Type B pancreatic cell (in vitro differentiated cells): ENCODE results near the gene BCKDK. TPM values are rescaled to one million over a fixed set of nuclear protein-coding genes. Genes with fewer than 3 reads are reported as not detected.
A peak's percentile ranks its signal among the peaks of the same experiment; 100 is the strongest.

ENCODE experiments used
- DNase-seq: peaks from one replicate; pipeline ENCODE4 v3.0.0; 2021; ENCODE audit warnings: mixed read lengths; ENCODE audit not compliant: unreplicated experiment; ENCODE audit errors: extremely low spot score
- H3K27ac Mint-ChIP-seq: 2 replicates; pipeline ENCODE4 v1.8.0; 2021; ENCODE audit warnings: mild to moderate bottlenecking, mixed read lengths
- H3K27me3 Mint-ChIP-seq: 2 replicates; pipeline ENCODE4 v1.8.0; 2021; ENCODE audit warnings: mixed read lengths
- H3K36me3 Mint-ChIP-seq: 2 replicates; pipeline ENCODE4 v1.8.0; 2021; ENCODE audit warnings: mixed read lengths
- H3K4me1 Mint-ChIP-seq: one replicate; pipeline ENCODE4 v1.8.0; 2021; ENCODE audit warnings: mixed read lengths; ENCODE audit not compliant: unreplicated experiment
- H3K4me3 Mint-ChIP-seq: 2 replicates; pipeline ENCODE4 v1.8.0; 2021; ENCODE audit warnings: mild to moderate bottlenecking, mixed read lengths
- H3K9me3 Mint-ChIP-seq: 2 replicates; pipeline ENCODE4 v1.8.0; 2021; ENCODE audit warnings: mixed read lengths
- total RNA-seq: library from RNA; stranded (reverse); gene quantifications from 2 replicates; pipeline ENCODE4 v1.2.1, GENCODE V29; 2021; ENCODE audit warnings: low replicate concordance
- TF ChIP-seq, protein P1 (sequence below): fragments of 200-600 bp; sonication (generic); conservative IDR thresholded peaks from 2 replicates; pipeline ENCODE4 v1.5.0; 2021; ENCODE audit warnings: antibody characterized with exemption, mild to moderate bottlenecking

The BCKDK gene
- total RNA-seq, 1 donor from 2014 or later: 44.5 TPM

DNA sequence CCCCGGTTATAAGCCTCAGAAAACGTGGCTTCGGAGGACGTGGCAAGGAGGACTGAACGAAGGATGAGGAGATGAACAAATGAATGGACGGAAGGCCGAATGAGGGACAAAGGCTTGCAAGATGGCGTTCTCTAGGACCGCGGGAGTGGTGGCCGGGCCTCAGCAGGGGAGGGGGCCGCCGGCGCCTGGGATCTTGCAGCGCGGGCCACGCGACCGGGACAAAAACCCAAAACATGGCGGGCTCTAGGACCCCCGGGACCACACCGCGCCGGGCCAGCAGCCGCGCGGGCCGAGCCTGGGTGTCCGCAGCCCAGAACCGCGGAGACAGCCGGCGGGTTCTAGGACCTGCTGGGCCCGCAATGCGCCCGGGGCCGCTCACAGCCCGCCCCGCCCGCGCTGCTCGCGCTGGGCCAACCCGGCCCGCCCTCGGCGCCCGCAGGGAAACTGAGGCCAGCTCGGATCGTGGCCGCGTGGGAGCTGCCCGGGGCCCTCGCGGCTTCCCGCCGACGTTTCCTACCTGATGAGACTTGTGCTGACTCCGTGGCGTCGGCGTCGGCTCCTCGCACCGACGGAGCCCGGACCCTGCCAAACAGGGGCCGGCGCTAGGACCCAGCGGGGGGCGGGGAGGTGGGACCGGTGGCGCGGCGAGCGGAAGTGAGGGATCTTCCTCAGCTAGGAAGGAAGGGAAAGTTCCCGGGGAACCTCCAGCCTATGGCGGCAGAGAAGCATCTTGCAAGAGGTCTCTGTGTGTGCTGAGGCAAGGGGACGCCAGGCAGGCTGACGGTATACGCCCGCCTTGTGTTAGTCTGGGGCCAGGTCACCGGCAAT is 34.8 kb upstream of the BCKDK start:
- TF ChIP-seq, protein P1, sequence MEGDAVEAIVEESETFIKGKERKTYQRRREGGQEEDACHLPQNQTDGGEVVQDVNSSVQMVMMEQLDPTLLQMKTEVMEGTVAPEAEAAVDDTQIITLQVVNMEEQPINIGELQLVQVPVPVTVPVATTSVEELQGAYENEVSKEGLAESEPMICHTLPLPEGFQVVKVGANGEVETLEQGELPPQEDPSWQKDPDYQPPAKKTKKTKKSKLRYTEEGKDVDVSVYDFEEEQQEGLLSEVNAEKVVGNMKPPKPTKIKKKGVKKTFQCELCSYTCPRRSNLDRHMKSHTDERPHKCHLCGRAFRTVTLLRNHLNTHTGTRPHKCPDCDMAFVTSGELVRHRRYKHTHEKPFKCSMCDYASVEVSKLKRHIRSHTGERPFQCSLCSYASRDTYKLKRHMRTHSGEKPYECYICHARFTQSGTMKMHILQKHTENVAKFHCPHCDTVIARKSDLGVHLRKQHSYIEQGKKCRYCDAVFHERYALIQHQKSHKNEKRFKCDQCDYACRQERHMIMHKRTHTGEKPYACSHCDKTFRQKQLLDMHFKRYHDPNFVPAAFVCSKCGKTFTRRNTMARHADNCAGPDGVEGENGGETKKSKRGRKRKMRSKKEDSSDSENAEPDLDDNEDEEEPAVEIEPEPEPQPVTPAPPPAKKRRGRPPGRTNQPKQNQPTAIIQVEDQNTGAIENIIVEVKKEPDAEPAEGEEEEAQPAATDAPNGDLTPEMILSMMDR: no peak
- H3K36me3 Mint-ChIP-seq: peaks cover 11% of the 10 kb centered on the region
- no peaks in the 10 kb centered on the region for H3K9me3 Mint-ChIP-seq
- H3K27ac Mint-ChIP-seq: peak overlapping the region; percentile 97
- peaks cover 21% of the 10 kb centered on the region for H3K4me1 Mint-ChIP-seq
- H3K27me3 Mint-ChIP-seq: no peaks in the 10 kb centered on the region
- peak; percentile 92 for DNase-seq
- H3K4me3 Mint-ChIP-seq: peak overlapping the region; percentile 98

DNA sequence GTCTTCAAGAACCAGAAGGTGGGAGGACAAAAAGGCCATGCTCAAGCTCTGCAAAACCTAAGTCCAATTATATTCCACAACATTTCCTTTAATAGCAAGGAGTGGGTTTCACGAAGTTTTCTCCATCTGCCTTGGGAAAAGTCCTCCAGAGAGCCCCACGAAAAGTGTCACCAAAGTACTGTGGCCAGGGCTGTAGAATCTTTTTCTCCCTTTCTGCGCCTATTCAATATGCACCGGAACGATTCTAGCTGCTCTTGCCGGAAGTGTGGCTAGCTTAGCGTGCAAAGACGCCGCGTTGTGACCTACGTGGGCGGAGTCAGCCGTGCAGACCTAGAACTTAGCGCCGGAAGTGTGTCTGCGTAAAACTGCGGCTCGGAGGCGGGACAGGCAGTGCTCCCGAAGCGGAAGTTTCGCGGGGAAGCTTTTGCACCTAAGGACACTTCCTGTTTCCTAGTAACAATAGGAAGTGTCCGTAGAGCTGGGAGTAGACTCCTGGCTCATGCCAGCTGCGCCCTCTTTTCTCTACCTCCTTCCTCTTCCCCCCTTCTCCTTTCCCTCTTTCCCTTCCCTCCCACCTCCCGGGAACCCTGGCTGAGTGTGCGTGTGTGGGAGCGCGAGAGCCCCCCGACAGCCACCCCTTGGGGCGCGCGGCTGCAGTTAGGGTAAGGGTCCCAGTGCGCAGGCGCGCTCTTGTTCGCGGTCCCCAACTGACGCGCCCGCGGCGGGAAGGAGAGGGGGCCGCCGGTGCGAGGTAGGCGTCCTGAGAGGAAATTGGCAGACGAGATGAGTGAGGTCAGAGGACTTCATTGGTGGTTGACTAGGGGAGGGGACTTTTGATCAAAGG is 34.0 kb upstream of the BCKDK start, which contains the start of the genes ZNF646 and ZNF668:
Gene ZNF646 (plus strand): TSS at position 453 of the 844 bp plus-strand sequence. CDS start 1,903 bp downstream, outside the sequence.
Gene ZNF668 (minus strand): TSS at position 271 of the 844 bp plus-strand sequence. CDS start 9,781 bp downstream, outside the sequence.
- TF ChIP-seq, protein P1: no peak
- H3K9me3 Mint-ChIP-seq: no peaks in the 10 kb centered on the region
- H3K4me1 Mint-ChIP-seq: peaks cover 21% of the 10 kb centered on the region
- peaks cover 11% of the 10 kb centered on the region for H3K36me3 Mint-ChIP-seq
- H3K27ac Mint-ChIP-seq: peak within 1 kb of the TSS; percentile 97
- no peaks in the 10 kb centered on the region for H3K27me3 Mint-ChIP-seq
- peak within 1 kb of the TSS; percentile 98 for H3K4me3 Mint-ChIP-seq
- DNase-seq: peak; percentile 97

DNA sequence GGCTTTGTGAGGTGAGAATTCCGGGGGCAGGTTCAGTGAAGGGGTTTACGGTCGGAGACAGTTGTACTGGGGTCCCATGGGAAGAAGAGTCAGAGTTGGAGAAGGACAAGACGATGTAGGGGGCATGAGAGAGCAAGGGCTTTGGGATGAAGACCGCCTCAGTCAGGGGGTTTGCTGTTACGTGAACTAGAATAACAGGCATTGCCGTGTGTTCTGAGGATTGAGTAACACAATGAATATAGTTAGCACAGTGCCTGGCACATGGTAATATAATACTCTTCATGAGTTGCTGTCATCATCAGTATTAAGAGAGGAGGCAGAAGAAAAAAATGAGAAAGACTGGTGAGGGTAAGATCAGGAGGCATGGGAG is 33.4 kb upstream of the BCKDK start:
- TF ChIP-seq, protein P1: no peak
- no peak for DNase-seq
- Mint-ChIP-seq H3K4me3 (peak overlapping the region; percentile 98), H3K4me1 (peaks cover 21% of the 10 kb centered on the region), H3K36me3 (peaks cover 11% of the 10 kb centered on the region), H3K27me3 (no peaks in the 10 kb centered on the region), H3K27ac (peak overlapping the region; percentile 95), H3K9me3 (no peaks in the 10 kb centered on the region)

DNA sequence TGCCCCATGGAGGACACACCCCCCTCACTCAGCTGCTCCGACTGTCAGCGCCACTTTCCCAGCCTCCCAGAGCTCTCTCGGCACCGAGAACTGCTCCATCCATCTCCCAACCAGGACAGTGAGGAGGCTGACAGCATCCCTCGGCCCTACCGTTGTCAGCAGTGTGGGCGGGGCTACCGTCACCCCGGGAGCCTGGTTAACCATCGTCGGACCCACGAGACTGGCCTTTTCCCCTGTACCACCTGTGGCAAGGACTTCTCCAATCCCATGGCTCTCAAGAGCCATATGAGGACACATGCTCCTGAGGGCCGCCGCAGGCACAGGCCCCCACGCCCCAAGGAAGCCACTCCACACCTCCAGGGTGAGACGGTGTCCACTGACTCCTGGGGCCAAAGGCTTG is 31.9 kb upstream of the BCKDK start:
- peaks cover 21% of the 10 kb centered on the region for H3K4me1 Mint-ChIP-seq
- DNase-seq: no peak
- H3K36me3 Mint-ChIP-seq: peaks cover 11% of the 10 kb centered on the region
- H3K9me3 Mint-ChIP-seq: no peaks in the 10 kb centered on the region
- TF ChIP-seq, protein P1: no peak
- H3K27ac Mint-ChIP-seq: no peak overlapping the region
- H3K4me3 Mint-ChIP-seq: peak overlapping the region; percentile 75
- no peaks in the 10 kb centered on the region for H3K27me3 Mint-ChIP-seq

DNA sequence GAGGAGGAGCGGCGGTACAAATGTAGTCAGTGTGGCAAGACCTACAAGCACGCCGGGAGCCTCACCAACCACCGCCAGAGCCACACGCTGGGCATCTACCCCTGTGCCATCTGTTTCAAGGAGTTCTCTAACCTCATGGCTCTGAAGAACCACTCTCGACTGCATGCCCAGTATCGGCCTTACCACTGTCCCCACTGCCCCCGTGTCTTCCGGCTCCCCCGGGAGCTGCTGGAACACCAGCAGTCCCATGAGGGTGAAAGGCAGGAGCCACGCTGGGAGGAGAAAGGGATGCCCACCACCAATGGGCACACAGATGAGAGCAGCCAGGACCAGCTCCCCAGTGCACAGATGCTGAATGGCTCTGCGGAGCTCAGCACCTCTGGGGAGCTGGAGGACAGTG is 31.2 kb upstream of the BCKDK start:
- no peaks in the 10 kb centered on the region for H3K9me3 Mint-ChIP-seq
- H3K4me3 Mint-ChIP-seq: no peak overlapping the region
- H3K27ac Mint-ChIP-seq: no peak overlapping the region
- DNase-seq: no peak
- TF ChIP-seq, protein P1: no peak
- peaks cover 16% of the 10 kb centered on the region for H3K4me1 Mint-ChIP-seq
- no peaks in the 10 kb centered on the region for H3K27me3 Mint-ChIP-seq
- H3K36me3 Mint-ChIP-seq: peaks cover 11% of the 10 kb centered on the region
